AG10803 (cell line): Measurements from ENCODE around the gene KCNAB2.
"Not testable (repeated sequence)": the region's sequence is repeated elsewhere in the genome, so short reads cannot be mapped to it uniquely, and the experiment has no call there.

Source experiments
- DNase-seq: peaks from one replicate; pipeline ENCODE4 v3.0.0; 2010; ENCODE audit warnings: low read depth
- H3K4me3 ChIP-seq: 2 replicates; pipeline ENCODE4 v1.5.1; 2011; ENCODE audit warnings: mild to moderate bottlenecking, low read length, control low read depth
- TF ChIP-seq, protein P1 (sequence below): conservative IDR thresholded peaks from 2 replicates; pipeline ENCODE4 v1.5.1; 2011; ENCODE audit warnings: mild to moderate bottlenecking, low read length, control low read depth, inconsistent platforms

The KCNAB2 gene

DNA sequence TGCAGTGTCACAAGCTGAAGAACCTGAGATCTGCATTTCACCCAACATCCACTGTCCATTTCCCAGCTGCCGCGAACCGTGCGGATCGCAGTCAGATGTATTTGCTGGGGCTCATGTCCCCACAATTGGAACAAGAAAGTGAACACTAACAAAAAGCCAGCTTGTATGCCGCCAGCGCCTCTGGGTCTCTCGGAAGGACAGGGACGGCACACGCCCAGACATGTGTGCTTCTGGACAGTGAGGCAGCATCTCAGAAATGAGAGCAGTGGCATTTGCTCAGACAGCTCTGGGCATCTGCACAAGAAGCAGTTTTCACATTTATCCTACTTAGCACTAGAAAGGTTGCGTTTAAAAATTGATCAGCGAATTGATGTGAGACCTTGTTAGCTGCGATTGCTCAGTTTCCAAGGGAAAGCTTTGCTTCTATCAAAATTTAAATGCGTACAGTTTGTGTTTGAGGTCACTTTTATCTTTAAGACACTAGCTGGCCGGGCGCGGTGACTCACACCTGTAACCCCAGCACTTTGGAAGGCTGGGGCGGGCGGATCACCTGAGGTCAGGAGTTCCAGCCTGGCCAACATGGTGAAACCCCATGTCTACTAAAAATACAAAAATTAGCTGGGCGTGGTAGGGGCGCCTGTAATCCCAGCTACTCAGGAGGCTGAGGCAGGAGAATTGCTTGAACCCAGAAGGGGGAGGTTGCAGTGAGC is 28.7 kb downstream of the KCNAB2 start:
- TF ChIP-seq, protein P1, sequence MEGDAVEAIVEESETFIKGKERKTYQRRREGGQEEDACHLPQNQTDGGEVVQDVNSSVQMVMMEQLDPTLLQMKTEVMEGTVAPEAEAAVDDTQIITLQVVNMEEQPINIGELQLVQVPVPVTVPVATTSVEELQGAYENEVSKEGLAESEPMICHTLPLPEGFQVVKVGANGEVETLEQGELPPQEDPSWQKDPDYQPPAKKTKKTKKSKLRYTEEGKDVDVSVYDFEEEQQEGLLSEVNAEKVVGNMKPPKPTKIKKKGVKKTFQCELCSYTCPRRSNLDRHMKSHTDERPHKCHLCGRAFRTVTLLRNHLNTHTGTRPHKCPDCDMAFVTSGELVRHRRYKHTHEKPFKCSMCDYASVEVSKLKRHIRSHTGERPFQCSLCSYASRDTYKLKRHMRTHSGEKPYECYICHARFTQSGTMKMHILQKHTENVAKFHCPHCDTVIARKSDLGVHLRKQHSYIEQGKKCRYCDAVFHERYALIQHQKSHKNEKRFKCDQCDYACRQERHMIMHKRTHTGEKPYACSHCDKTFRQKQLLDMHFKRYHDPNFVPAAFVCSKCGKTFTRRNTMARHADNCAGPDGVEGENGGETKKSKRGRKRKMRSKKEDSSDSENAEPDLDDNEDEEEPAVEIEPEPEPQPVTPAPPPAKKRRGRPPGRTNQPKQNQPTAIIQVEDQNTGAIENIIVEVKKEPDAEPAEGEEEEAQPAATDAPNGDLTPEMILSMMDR: no peak
- DNase-seq: no peak
- H3K4me3 ChIP-seq: no peak overlapping the region

DNA sequence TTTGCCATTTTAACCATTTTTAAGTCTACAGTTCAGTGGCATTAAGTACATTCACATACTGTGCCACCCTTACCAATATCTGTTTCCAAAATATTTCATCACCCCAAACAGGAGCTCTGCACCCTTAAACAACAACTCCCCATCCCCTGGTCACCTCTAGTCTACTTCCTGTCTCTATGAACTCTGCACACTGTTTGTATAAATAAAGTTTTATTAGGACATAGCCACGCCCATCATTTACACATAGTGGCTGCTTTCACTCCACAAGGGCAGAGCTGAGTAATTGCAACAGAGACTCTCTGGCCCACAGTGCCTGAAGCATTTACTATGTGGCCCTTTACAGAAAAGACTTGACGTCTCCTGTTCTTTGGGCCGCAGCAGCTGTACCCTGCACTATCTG is 30.1 kb downstream of the KCNAB2 start:
- DNase-seq: no peak
- no peak overlapping the region for H3K4me3 ChIP-seq
- TF ChIP-seq, protein P1: no peak

DNA sequence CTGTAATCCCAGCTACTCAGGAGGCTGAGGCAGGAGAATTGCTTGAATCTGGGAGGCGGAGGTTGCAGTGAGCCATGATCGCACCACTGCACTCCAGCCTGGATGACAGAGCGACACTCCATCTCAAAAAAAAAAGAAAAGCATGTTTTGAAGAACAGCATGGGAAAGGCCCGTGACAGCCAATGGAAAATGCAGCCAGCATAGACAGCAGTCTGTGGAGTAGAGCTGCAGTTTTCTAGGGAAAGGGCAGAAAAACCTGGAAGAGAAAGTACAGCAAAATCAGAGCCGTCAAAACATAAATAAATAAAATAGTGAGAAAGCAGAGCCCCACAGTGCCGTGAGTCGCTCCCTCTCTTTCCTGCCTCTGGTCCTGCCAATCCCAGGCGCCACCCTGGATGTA is 31.4 kb downstream of the KCNAB2 start:
- DNase-seq, H3K4me3 ChIP-seq: not testable (repeated sequence)

DNA sequence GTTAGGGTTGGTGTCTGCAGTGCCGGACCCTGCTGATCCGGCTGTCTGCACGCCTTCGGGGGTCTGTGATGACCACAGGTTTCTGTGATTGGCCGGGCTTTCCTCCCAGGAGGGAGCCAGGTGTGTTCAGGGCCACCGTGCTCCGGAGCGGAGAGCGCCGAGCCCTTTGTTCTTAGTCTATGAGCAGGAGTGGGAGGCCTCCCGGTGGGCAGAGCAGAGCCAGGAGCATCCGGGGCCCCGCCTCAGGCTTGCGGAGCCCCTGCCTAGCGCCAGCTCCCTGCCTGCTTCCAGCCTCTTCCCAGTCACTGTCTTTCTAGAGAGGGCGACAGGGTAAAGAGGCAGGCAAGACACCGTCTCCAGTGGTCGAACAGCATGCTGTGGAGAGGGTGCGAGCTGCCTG is 31.8 kb downstream of the KCNAB2 start:
- TF ChIP-seq, protein P1: no peak
- DNase-seq: no peak
- H3K4me3 ChIP-seq: no peak overlapping the region

DNA sequence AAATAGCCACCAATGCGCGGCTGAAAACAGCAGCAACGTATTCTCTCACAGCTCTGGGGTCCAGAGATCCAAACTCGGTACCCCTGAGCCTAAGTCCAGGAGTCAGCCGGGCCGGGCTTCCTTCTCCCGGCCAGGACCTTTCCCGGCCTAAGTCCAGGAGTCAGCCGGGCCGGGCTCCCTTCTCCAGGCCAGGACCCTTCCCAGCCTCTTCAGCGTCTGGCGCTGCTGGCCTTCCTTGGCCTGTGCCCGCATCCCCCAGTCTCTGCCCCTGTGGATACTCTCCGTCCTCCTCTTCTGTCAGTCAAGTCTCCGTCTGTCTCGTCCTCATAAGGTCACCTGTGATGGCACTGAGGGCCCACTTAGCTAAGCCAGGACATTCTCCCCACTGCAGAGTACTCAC is 32.2 kb downstream of the KCNAB2 start:
- TF ChIP-seq, protein P1: no peak

DNA sequence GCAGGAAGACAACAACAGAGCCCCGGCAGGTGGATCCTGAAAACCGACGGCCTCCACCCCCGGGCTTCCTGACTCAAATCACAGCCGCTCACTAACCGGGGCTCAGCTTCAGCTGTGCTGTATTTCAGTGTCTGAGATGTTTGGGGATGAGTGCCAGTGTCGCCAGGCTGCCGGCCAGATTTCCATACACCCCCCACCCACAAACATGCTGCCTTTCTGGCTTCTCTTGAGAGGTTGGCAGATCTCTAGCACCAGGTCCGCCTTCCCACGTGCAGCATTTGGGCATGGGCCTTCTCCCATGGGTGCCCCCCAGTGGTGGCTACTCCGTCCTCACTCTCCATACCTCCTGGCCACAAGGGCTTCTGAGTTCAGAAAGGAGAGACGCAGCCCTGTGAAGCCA is 34.8 kb downstream of the KCNAB2 start:
- DNase-seq: no peak
- TF ChIP-seq, protein P1: 0 out of 2 replicates have a peak, but pooled peaks have one; percentile 13
- no peak overlapping the region for H3K4me3 ChIP-seq

More for the DNA sequence above, 32.2 kb downstream of the KCNAB2 start:
- no peak for DNase-seq
- H3K4me3 ChIP-seq: no peak overlapping the region

DNA sequence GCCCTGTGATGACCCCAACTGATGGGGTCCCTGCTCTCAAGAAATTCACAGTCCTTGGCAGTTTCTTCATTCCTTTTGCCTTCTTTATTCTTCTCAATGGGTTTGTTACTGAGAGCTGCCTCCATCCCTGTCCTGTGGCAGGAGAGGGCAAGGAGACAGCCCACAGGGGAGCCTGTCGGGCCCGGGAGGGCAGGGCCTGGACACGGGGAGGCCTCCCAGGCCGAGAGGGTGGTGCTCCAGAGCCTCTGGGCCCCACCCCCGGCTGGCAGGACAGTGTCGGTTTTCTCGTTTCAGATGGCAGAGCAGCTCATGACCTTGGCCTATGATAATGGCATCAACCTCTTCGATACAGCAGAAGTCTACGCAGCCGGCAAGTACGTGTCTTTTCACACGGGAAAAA is 36.2 kb downstream of the KCNAB2 start:
- H3K4me3 ChIP-seq: no peak overlapping the region
- TF ChIP-seq, protein P1: no peak
- no peak for DNase-seq
